Measurements from ENCODE around the gene ST7L. TPM values are rescaled to one million over a fixed set of nuclear protein-coding genes. Genes with fewer than 3 reads are reported as not detected.
A peak's percentile ranks its signal among the peaks of the same experiment; 100 is the strongest.

ST7L gene
- total and polyA plus RNA-seq, 10 of the 15 experiments (the other 5 are each of a cell fraction or from before 2014, with no cell fraction given), result 3.6 to 13.7 (median 8.9) TPM

GRCh38 chr1:112634367-112634766 is 15.4 kb upstream of the ST7L start:
- Histone ChIP-seq H2AFZ (ENCODE audit: control insufficient read depth, low read depth, low read length) (no peak overlapping the region), H3K4me1 (ENCODE audit: control insufficient read depth, insufficient read depth, low read length) (peaks cover 29% of the 10 kb centered on the region), H3K36me3 (ENCODE audit: control insufficient read depth in 2 of 2, insufficient read depth in 2 of 2, low read length in 1 of 2) (peaks cover 0 to 13% of the 10 kb centered on the region in 2 experiments; a peak in 1 of 4 replicates), H4K20me1 (ENCODE audit: control insufficient read depth, insufficient read depth) (peaks cover 15% of the 10 kb centered on the region), H3K79me2 (ENCODE audit: control insufficient read depth, insufficient read depth, low read length) (peaks cover 96% of the 10 kb centered on the region), H3K27ac (ENCODE audit: control insufficient read depth, insufficient read depth) (peak overlapping the region; percentile 78; the same call in 1 of the 2 replicates), H3K4me3 (no peak overlapping the region), H3K4me2 (ENCODE audit: control insufficient read depth, insufficient read depth) (no peak overlapping the region; the same call in 1 of the 2 replicates), H3K9ac (ENCODE audit: control insufficient read depth, insufficient read depth, low read length) (no peak overlapping the region), H3K9me3 (replicated peaks; ENCODE audit: control insufficient read depth, insufficient read depth, low read length) (no peaks in the 10 kb centered on the region), H3K27me3 (replicated peaks in 1 of 2; ENCODE audit: control insufficient read depth in 2 of 2, insufficient read depth in 2 of 2, low read length in 1 of 2) (no peaks in the 10 kb centered on the region)
- SMC1A ChIA-PET (ENCODE audit: uncharacterized antibody, unreplicated experiment), result interaction anchor here (0.7 to 4.1 kb wide), 6 partner anchors 10 to 243 kb away, joined by 3 to 24 read pairs (median 8); no protein-coding TSS in a partner anchor
- CTCF ChIA-PET, result interaction anchor here (1.0 to 2.0 kb wide), 4 partner anchors 40 to 408 kb away, joined by 3 to 4 read pairs (median 4); partner anchors contain the start of gene MOV10
- FAIRE-seq (no peak), ATAC-seq (no peak), DNase-seq (ENCODE audit: low read depth, low spot score) (no peak)
- TF ChIP-seq ZNF24 (IDR thresholded peaks at IDR 0.05), result no peak
- TF ChIP-seq ZBTB40 (IDR thresholded peaks at IDR 0.05; ENCODE audit: borderline replicate concordance), result no peak
- no peak for TF ChIP-seq NFIC (IDR thresholded peaks at IDR 0.05; ENCODE audit: low read depth, low read length)
- TF ChIP-seq FOXM1 (IDR thresholded peaks at IDR 0.05; ENCODE audit: low read depth, low read length), result no peak
- TF ChIP-seq STAT1 (conservative IDR thresholded peaks at IDR 0.05), result no peak
- TF ChIP-seq ZNF592 (IDR thresholded peaks at IDR 0.05), result no peak
- no peak for TF ChIP-seq NR2F1 (conservative IDR thresholded peaks at IDR 0.05)
- no peak for TF ChIP-seq YBX1 (IDR thresholded peaks at IDR 0.05)
- POLR2A ChIA-PET, result interaction anchor here (1.0 to 2.0 kb wide), 4 partner anchors 8 to 16 kb away, joined by 4 to 6 read pairs (median 5); partner anchors contain the start of gene ST7L
- RAD21 ChIA-PET (ENCODE audit: unreplicated experiment), result interaction anchor here (3.6 kb wide), 1 partner anchor 12 kb away, joined by 23 read pairs; no protein-coding TSS in a partner anchor
- intact Hi-C loops (cut with micrococcal nuclease; ENCODE audit: unreplicated experiment), result loop anchor here (5.0 kb wide), 1 partner anchor 33 kb away; no protein-coding TSS in a partner anchor
- in situ Hi-C loops (cut with MboI), result no loop called here
- BruUV-seq (replicated peaks), result no TSS peak

Measured in GM12878 (cell line).